Measurements from ENCODE around the gene HSD17B11.
"Not testable (repeated sequence)": the region's sequence is repeated elsewhere in the genome, so short reads cannot be mapped to it uniquely, and the experiment has no call there.

The HSD17B11 gene

DNA sequence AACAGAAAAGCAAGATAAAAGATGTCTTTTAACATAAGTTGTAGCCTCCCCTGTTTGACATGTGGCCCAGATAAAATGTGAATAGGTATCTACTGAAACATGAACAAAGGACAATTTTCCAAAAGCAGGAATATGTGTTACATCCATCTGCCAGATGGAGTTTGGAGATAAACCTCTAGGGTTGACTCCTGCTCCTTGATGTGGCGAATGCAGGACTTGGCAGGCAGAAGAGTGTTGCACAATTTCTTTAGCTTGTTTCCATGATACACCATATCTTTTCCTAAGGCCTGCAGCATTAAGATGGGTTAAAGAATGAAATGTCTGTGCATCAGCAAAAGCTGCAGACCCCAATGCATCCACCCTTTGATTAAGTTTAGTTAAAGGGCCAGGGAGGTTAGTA is 12.7 kb upstream of the HSD17B11 start:
- DNase-seq, result not testable (repeated sequence)

DNA sequence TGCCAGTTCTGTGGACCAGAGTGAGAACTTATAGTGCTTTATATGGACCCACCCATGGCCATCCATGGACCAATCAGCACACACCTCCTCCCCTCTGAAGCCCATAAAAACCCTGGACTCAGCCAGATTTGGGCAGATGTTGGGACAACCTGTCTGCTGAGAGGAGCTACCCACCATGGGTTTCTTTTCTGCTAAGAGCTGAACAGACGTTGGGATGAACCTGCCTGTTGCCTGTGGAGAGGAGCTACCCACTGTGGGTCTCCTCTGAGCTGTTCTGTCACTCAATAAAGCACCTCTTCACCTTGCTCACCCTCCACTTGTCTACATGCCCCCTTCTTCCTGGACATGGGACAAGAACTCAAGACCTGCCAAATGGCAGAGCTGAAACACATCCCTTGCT is 9.0 kb upstream of the HSD17B11 start:
- DNase-seq, result no peak

- no peak for DNase-seq
These were observed 8.2 kb upstream of the HSD17B11 start for GRCh38 chr4:87399148-87399547.

DNA sequence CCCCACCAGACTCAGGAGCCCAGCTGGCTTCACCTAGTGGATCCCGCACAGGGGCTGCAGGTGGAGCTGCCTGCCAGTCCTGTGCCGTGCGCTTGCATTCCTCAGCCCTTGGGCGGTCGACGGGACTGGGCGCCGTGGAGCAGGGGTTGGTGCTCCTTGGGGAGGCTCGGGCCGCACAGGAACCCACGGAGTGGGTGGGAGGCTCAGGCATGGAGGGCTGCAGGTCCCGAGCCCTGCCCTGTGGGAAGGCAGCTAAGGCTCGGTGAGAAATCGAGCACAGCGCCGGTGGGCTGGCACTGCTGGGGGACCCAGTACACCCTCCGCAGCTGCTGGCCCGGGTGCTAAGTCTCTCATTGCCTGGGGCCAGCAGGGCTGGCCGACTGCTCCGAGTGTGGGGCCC is 4.9 kb upstream of the HSD17B11 start:
- not testable (repeated sequence) for DNase-seq

DNA sequence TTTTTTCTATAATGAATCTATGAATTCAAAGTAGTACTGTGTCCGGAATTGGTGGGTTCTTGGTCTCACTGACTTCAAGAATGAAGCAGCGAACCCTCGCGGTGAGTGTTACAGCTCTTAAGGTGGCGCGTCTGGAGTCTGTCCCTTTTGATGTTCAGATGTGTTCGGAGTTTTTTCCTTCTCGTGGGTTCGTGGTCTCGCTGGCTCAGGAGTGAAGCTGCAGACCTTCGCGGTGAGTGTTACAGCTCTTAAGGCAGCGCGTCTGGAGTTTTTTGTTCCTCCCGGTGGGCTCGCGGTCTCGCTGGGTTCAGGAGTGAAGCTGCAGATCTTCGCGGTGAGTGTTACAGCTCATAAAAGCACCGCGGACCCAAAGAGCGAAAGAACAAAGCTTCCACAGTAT is 4.1 kb upstream of the HSD17B11 start:
- not testable (repeated sequence) for DNase-seq

DNA sequence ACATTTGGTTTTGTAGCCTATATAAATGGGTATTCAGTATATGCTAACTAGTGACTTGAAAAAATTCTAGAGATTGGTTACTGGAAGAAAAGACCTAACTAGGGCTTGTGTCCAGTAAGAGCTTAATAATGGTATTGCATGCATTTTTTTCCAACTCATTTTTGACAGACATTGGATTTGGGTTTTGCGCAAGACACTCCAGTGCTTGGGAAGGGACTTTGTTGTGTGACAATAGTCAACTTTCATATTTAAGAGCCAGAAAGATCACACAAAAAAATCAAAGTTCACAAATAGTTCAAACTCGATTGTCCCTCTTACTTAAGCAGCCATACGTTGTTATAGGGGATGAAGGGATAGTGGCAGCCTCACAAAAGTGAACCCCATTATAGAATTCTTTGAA is 1.2 kb upstream of the HSD17B11 start:
- DNase-seq, result no peak

- DNase-seq, result no peak
These were observed 627 bp upstream of the HSD17B11 start for GRCh38 chr4:87391576-87392054.

DNA sequence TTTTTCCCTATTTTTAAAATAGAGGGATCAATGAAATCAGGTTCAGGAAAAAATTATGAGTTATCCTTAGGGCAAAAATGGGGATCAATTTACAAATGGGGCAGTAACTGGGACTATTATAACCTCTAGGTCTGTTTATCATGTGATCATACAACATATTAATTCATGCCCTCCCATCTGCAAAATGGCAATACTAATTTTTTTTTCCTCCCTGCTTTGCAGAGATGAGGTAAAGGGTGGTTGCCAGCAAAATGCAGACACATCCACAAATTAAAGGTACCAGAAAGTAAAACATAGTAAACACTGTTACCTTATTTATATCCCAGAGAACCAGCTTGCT is 467 bp downstream of the HSD17B11 start:
- DNase-seq, result peak in 1 of 2 donors; percentile 33

GRCh38 chr4:87390055-87390454 is 933 bp downstream of the HSD17B11 start:
- DNase-seq, result not testable (repeated sequence)

DNA sequence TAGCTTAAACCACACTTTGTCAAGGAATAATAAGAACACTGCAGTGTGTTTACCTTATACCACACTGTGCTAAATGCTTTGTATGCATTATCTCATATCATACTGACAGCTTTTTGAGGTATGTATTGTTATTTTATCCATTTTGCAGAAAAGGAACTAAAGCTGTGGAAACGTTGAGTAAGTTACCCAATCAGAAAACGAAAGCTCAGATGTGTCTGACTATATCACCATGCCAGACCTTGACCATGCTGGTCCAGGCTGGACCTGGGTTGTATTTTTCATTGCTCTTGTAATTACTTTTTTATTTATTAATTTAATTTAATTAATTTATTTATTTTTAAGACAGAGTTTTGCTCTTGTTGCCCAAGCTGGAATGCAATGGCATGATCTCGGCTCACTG is 2.1 kb downstream of the HSD17B11 start:
- DNase-seq, result peak; percentile 42 to 60

GRCh38 chr4:87387237-87387636 is 3.8 kb downstream of the HSD17B11 start:
- no peak for DNase-seq

DNA sequence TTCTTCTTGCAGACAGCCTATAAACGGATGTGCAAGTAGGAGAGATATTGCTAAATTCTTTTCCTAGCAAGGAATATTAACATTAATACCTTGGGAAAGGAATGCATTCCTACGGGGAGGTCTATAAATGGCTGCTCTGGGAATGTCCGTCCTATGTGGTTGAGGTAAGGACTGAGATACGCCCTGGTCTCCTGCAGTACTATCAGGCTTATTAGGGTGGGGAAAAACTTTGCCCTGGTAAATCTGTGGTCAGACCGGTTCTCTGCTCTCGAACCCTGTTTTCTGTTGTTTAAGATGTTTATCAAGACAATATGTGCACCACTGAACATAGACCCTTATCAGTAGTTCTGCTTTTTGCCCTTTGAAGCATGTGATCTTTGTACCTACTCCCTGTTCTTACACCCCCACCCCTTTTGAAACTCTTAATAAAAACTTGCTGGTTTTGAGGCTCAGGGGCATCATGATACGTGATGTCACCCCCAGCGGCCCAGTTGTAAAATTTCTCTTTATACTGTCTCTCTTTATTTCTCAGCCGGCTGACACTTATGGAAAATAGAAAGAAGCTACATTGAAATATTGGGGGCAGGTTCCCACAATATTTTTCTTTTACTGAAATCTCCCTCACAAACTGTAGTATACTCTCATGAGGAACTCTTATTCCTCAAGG is 6.4 kb downstream of the HSD17B11 start:
- DNase-seq, result not testable (repeated sequence)

- DNase-seq, result no peak
These were observed 8.1 kb downstream of the HSD17B11 start for GRCh38 chr4:87382931-87383330.

GRCh38 chr4:87382116-87382515 is 8.9 kb downstream of the HSD17B11 start:
- DNase-seq, result no peak

DNA sequence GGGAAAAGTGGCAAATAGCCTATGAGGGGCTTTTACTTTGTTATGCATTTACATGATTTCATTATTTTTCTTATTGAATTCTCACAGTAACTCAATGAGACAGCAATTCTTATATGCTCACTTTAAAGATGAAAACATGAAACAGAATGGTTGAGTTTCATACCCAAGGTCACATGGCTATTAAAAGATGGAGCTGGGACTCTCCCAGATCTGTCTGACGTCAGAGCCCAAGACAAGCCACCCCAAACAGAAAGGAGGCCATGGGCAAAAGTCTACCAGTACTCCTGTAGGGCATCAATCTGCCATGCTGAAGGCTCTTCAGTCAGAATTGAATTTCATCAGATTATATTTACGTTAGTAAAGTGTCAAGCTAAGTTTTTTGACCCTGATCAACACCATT is 13.2 kb downstream of the HSD17B11 start:
- DNase-seq, result no peak

DNA sequence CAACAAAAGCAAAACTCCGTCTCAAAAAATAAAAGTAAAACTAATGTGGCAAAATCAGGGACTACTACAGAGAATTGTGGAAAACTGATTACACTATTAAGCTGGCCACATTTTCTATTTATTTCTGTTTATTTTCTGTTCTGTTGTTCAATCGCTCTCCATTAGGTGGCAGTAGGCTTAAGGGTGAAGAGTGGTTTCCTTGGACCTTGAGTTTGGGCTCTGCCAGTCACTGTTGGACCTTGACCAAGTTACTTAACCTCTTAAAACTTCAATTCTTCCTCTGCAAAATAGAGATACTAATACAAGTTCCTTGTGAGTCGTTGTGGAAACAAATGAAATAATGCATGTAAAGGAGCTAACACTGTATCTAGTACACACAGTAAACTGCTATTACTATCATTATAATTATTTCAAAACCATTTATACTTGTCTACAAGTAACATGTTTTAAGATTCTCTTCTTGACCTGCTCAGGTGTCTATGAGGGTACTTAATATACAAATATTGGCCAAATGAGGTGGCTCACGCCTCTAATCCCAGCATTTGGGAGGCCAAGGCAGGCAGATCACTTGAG is 15.2 kb downstream of the HSD17B11 start:
- DNase-seq, result peak; percentile 55 to 68

- DNase-seq, result no peak
These were observed 20.9 kb downstream of the HSD17B11 start for GRCh38 chr4:87370068-87370467.

DNA sequence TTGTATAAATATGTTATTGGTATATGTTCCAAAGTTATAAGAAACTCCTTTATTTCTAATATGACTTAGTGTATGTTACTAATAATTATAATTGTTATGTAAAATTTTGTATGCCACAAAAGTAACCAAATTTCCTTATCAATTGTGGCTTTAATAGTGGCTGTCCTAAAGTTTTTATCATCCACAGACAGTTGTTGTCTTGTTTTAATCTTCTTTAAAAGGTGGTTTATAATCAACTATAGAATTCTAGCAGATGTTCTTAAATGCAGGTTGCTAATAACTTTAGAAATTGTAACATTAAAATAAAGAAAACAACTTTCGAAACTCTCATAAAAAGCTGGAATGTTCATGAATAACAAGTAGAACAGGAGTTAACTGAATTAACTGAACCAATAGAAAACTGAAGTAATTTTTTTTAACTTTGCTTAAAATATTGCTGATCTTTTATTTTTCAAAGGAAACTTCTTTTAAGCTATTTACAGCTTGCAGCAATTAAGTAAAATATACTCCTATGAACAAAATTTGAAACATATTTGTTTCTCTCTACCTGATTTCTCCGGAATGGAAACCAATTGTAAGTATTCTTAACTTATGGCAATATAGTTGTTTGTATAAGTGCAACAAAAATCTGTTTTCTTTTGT is 24.3 kb downstream of the HSD17B11 start:
- DNase-seq, result no peak

DNA sequence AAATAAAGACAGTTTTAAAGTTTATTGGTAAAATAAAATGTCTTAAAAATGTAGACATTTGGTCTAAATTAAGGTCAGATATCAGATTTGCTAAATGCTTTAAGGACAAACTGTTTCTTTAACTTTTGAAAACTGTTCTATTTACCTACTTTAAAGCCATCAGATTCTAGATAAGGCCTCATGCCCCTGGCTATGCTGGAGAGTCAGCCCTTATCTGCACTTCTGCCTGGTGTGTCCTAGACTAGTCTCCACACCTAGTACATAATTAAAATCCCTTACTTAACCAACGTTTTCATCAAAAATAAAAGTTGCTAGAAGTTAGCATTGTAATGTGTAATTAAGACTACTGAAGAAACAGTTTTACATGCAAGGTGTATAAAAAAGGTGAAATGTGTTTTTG is 25.6 kb downstream of the HSD17B11 start:
- DNase-seq, result no peak

GRCh38 chr4:87363552-87363951 is 27.4 kb downstream of the HSD17B11 start:
- DNase-seq, result no peak

DNA sequence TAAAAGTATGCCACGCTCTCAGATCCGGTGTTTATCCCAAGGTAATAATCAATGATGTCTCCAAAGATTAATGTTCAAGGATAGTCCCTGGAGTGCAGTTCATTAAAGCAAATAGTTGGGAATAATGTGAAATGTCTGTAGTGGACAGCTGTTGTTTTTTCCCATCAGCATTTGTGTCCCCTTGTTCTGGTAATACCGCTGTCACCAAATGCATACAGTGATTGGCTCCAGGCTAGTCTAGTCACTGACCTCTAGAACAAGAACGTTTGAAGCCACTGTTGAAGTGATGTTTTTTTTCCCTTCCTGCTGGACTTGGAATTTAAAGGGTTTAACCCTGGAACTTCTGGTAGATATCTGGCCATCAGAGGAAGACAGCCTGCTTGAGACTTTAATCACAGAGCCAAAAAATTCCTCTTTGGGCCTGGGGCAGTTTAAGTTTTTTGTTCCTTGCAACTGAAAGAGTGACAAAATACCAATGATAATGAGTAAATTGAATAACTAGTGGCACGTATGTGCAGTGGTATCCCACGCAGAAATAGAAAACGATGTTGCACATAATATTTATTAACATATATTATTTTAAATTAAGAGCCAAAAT is 30.6 kb downstream of the HSD17B11 start:
- DNase-seq, result no peak

- DNase-seq, result no peak
These were observed 31.7 kb downstream of the HSD17B11 start for GRCh38 chr4:87359258-87359657.

GRCh38 chr4:87356832-87357526 is 34.0 kb downstream of the HSD17B11 start:
- DNase-seq, result no peak

Data from inflammatory macrophage (primary cell).